ENCODE results near the gene LETMD1.
"Not testable (repeated sequence)": the region's sequence is repeated elsewhere in the genome, so short reads cannot be mapped to it uniquely, and the experiment has no call there.

The LETMD1 gene

DNA sequence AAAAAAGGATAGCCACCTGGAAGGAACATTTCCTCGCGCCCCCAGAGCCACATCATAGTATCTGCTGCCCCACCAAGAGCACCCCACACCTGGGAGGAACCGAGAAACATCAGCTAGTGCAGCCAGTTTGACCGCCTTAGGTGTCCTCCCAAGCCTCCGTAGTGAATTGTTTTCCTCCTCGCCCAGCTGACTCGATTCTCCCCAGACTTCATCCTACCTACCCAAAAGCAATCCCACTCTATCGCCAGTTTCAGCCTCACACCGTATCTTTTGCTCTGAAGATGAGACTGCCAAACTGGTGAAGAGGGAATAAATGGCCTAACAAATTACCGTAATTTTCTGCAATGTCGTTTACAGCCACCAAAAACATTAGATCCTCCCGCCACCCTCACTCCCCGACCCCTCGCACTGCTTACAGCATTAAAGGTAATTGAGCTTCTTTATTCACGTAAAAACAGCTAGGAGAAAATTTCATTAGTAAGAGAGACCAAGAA, 20.7 kb upstream of the LETMD1 start:
- DNase-seq: no peak

DNA sequence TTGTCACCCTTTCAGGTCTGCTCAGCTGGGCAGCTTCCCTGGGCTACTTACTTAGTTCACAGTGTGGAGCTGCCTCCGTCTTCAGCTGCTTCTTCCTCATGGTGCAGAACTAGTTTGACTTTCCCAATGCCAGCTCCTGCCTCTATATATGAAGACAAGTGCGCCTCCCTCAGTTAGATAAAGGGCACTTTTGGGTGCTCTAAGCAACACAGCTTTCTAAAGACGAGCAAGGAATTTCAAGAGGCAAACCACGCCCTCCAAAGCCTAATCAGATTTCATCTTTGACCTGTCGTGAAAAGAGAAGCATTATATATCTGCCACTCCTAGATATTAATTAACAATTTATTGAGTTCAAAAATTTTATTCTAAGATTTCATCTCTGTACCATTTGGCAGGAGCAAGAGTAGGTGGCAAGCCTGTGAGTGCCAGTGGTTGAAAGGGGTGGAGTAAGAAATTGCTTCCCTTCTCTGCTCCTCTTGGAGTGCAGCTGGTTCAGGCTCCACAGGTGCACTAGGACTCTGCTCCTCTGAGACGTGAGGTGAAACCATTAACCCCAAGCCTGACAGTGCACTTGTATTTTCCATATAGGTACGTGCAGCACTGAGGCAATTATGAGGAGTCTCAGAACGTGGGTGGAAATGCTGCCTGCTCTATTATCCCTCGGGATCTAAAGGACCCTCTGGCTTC, 19.9 kb upstream of the LETMD1 start:
- peak; percentile 5 for DNase-seq

DNA sequence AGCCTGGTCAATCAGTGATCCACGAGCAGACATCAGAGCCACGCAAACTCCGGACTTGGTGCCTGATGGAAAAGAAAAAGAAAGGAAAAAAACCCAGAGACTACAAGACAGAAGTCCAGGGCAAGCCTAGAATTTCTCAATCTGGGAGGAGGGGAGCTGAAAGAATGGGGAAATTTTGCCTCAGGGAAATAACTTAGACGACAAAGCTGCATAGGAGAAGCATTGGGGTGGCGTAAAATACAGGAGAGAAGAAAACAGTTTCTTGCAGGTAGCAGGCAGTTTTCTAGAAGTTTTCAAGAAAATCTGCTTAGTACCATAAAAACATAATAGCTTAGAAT, 19.3 kb upstream of the LETMD1 start:
- no peak for DNase-seq

DNA sequence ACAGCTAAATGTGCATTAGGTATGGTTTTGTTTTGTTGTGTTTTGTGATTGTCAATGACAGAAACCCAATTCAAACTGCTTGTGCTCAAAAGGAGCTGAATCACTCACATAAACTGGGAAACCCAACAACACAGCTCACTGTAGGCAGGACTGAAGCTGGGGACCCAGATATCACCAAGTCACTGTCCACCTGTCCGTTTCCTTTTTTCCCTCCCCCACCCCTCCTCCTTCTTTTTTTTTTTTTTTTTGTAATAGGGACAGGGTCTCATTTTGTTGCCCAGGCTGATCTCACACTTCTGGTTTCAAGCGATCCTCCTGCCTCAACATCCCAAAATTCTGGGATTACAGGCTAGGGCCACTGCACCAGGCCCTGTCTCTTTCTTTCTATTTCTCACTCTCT, 15.1 kb upstream of the LETMD1 start:
- DNase-seq: no peak

DNA sequence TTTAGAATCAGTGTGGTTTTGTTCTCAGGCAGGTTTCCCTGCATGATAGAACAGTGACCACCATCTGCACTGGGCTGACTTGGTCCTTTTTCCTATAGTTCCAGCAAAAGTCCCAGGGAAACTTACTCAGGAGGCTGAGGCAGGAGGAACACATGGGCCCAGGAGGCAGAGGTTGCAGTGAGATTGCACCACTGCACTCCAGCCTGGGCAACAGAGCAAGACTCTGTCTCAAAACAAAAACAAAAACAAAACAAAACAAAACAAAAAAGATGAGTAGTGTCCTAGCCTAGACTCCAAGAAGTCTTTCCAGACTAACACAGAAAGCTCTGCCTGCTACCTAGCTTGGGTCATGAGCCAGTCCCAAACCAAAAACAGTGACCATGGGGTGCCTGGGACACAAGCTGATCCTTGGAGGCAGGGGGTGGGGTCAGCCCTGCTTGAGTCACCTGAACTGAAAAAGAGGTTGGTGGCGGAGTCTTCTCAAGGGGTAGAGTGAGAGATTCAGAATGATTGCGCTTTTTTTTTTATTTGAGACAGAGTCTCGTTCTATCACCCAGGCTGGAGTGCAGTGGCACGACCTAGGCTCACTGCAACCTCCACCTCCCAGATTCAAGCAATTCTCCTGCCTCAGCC, 14.6 kb upstream of the LETMD1 start:
- no peak for DNase-seq

DNA sequence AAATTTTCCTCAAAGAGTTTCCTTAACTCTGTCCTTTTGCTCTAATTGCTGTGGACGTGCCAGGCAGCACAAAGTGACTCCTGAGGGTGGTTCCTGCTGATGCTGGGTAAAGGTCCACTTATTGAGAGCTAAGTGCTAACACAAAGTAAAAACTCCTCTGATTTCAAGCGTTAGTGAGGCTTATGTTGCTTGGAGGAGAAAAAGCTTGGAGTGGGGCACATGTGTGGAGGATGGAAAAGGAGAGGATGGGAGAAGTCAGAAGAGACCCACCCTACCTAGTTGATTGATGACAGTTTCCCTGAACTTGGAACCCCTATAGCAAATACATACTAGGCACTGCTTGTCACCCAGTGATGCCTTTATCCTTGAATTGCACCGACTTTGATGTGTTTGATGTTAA, 11.8 kb upstream of the LETMD1 start:
- DNase-seq: no peak

DNA sequence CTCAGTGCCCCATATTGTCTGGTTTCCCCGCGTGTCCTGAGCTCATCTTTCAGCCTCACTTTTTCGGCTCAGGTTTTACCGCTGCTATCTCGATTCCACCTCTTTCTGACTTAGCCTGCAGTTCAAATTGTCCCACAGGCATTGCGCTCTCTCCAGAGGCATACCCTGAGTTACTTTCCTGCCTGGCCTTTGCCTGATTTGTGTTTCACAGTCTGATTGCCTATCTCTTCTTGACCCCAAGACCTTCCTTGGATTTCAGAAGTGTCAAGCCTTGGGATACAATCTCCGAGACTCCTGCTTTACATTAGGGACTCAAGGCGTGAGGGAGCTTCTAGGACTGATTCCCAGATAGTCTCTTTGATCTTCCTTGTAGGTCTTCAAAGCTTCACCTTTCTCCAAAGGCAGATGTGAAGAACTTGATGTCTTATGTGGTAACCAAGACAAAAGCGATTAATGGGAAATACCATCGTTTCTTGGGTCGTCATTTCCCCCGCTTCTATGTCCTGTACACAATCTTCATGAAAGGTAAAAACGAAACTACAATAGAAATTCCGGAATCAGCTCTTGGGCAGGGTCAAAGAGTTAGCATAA, 629 bp downstream of the LETMD1 start:
- no peak for DNase-seq

DNA sequence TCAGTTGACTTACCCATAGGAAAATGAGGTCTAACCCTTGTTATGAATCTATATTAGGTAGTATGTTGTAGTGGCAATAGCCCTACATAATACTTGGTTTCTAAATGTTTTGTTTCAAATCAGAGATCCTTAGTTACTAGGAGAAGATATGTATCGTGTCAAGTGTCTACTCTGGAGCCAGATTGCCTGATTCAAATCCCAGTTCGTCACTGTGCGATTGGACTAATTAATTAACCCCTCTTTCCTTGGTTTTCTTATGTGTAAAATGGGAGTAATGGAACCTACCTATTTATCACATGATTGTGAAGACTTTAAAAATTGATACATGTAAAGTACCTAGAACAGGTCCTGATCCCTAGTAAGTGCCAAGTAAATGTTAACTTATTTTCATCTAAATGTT, 1.4 kb downstream of the LETMD1 start:
- no peak for DNase-seq

DNA sequence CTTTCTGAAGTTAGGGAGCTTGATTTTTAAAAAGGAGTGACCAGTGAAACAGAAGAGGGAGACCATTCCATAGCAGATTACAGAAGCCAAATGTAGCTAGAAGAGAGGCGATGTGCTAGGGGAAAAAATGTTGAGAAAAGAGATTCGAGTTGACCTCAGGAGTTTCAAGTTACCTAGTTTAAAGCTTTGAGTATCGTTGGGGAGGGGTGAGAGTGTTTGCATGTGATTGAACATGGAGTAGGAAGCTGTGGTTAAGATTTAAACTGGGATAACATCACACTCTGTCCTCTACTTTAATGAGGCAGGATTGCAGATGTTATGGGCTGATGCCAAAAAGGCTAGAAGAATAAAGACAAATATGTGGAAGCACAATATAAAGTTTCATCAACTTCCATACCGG, 3.7 kb downstream of the LETMD1 start:
- DNase-seq: no peak

DNA sequence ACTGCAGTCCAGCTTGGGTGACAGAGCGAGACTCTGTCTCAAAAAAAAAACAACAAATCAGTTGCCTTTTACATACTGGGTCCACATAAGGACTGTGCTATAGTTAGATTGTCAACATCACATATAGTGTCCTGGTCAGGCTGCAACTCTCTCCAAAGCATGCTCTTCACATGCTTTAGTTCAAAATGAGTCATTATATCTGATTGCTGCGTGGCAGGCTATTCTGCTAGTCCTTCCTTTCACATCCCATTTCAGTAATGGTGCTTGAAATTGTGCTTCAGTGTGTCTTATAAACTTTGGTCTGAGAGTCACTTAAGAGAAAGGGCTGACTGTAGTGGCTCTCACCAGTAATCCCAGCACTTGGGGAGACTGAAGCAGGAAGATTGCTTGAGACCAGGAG, 6.9 kb downstream of the LETMD1 start:
- no peak for DNase-seq

DNA sequence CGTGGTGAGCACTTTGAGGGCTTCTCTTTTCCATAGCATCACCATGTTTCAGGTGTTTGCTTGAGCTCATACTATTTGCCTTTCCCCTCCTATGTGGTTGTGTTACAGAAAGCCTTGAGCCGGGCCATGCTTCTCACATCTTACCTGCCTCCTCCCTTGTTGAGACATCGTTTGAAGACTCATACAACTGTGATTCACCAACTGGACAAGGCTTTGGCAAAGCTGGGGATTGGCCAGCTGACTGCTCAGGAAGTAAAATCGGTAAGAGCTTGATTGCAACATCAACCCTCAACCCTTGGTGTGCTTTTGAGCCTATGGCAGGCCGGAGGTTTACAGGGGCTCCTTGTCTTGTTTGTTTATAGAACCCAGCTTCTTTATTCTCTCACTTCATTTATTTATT, 8.1 kb downstream of the LETMD1 start:
- DNase-seq: no peak

DNA sequence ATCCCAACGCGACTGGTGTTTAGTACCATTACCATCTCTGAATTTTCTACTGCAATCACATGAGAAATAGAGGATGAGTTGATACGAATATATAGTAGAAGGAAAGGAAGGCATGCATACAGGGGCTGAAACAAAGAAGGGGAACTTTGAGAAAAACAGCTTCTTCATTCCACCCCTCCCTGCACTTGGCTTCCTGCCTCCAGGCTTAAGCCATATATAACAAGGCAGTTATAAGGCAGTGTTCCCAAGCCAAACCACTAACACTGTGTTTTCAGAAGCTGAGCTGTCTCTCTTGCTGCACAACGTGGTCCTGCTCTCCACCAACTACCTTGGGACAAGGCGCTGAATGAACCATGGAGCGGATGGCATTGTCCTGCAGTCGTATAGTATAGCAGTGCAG, 11.0 kb downstream of the LETMD1 start:
- DNase-seq: no peak

DNA sequence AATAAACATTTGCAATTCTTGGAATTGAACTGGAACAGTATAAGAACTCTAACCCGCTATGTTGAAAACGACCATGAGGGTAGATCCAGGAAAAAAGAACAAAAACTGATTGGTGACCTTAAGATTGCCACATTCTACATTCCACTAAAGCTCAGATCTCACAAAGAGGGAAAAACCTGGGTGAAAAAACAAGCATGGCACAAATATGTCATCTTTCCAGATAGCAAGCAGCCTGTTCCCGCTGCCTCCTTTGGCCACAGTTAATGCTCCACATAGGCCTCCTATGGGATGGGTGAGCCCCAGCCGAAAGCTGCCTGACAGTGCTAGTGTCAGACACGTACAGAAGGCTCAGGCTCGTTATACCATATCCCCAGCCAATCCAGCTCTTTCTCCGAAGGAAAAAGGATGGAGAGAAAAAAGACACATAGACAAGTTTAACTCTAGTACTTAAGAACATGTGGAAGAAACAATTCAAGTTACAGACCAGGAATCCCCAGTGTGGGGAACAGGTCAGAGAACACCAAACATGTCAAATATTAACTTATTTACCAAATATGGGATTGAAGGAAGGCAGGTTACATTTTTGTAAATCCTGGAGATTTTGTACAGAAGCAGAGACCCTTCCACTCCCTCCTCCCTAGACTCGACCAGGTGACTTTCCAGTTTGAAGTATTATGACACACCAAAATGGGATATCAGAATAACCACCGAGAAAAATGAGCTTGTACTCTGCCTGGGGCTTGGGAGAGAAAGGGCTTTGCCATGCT, 14.7 kb downstream of the LETMD1 start:
- no peak for DNase-seq

DNA sequence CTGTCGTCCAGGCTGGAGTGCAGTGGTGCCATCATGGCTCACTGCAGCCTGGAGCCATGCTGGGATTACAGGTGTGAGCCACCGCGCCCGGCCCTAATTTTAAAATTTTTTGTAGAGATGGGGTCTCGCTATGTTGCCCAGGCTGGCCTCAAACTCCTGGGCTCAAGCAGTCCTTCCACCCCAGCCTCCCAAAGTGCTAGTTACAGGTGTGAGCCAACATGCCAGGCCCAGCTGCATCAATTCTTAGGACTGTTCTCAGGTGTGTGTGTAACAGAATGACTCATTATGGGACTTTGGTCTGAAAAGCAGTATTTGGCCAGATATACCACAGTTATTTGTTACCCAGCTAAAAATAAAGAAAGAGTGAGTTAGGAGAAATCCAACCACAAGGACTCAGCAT, 17.4 kb downstream of the LETMD1 start:
- no peak for DNase-seq

DNA sequence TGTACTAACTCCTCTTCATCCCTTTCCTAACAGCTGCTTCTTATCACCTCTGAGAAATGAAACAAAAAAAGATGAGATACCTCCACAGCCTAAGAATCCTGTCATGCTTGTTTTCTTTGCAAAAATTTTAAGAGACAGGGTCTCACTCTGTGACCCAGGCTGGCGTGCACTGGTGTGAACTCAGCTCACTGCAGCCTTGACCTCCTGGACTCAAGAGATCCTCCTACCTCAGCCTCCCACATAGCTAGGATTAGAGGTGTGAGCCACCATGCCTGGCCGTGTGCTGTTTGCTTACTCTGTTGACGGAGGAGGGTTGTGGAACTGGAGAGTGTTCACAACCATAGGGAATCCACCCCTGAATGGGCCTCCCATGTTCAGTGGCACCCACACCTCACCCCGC, 19.1 kb downstream of the LETMD1 start:
- DNase-seq: no peak

DNA sequence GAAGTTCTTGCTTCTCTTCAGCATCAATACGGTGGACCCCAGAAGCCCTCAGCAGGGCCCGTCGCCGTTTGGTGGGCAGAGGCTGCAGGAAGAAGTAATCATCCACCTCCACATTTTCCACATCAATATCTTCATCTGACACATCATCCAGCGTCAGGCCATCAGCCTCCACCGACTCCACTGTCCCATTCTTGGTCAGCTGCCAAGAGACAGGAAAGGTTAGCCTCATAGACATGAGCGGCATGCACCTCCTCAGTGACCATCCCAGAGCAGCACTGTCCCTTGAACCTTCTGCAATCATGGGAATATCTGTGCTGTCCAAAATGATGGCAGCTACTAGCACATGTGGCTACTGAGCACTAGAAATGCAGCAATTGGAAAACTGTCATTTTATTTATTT, 19.6 kb downstream of the LETMD1 start:
- no peak for DNase-seq

DNA sequence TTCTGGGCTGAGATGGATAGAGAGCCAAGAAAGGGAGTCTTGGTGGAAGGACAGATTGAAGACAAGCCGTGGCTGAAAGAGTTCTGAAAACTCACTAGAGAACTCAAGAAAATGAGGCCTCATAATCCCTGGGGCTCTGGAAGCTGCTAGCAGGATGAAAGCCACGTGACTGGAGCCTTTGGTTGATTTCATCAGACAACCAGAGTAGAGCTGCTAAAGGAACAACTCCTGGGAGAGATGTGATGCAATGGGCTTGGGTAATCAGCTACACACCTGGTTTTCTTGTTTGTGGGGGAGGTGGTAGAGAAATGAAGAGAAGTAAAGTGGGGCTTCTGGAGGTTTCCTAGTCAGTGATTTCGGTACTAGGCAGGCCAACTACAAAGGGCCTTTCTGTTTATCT, 21.9 kb downstream of the LETMD1 start:
- DNase-seq: no peak

DNA sequence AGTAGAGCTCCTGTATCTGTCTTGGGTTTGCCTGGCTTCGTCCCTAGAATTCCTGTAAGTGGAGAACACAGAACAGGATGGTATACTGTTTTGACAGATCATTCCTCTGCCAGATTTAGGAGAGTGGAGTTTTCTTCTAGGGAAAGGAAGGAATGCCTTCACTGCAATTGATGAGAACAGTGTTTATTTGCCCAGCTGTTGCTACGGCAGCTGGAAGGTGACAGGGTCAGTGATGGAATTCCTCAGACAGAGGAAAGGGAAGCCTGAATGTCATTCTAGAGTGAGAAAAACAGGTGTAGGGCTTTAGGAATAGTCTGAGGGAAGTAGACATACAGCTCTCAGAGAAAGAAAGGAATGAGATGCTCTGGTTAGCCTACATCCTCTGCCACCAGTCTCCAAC, 23.5 kb downstream of the LETMD1 start:
- DNase-seq: no peak

DNA sequence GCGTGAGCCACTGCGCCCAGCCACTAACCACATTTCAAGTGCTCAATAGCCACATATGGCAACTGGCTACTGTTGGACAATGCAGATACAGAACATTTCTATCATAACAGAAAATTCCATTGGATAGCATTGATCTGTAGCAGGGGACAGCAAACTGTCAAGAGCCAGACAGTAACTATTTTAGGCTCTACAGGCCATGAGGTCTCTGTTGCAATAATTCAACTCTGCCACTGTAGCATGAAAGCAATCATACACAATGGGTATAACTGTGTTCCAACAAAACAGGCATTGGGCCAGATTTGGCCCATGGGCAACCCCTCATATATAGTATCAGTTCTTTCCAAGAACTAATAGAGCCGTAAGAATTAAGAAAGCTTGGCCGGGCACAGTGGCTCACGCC, 27.3 kb downstream of the LETMD1 start:
- DNase-seq: no peak

DNA sequence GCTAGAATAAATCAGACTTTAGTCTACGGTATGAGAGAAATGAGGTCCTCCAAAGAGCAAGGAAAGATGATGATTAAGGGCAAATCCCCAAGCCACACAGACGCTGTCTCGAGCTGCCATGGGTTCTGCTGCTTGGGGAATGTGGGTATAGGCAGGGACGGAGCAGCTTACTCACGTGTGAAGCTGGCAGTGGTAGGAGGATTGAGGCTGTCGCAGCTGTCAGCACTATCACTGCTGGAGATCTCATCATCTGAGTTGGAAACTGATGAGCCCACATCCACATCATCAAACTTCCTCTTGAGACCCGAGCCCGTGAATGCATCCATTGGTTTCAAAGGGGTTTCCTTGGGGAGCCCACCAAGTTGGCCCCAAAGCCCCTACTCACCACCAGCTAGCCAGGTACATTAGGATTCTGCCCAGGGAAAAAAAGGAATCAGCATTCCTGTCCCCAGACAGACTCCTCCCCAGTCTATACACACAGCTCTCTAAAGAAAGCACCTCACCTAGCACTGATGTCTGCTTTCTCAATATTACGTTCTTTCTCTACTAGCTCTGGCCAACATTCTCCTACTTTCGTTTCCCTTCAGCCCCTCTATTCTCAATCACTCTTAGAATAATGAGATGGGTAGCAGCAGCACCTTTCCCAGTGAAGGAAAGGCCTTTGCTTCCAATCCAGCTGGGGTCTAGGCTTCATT, 28.3 kb downstream of the LETMD1 start:
- no peak for DNase-seq

DNA sequence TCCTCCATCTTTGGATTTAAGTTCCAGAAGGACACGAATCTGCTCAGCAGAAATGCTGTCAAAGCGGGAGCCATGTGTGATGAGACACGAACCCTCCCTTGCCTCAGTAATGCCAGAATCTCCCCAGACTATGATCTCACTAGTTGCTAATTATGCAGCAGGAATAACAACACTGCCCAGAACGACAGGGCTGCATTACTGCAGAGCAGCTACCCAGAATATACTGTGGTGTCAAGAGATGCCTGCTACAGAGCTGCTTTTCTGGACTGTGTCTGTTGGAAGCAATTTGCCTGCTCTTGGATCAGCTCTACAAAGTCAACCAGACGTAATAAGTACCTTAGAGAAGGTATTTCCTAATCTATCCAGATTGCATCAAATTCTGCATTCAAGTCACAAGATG, 29.8 kb downstream of the LETMD1 start:
- no peak for DNase-seq

DNA sequence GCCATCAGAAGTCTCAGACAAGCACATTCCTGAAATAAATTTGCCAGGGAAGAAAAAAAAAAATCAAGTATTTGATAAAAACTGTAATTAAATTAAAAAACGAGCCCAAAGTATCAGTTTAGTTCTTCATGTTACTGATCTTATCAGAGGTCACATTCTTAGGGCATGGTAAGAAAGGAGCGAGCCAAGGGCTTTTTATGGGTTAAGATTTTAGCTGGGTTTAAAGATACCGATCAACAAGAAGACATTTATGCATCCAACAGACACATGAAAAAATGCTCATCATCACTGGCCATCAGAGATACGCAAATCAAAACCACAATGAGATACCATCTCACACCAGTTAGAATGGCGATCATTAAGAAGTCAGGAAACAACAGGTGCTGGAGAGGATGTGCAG, 30.2 kb downstream of the LETMD1 start:
- DNase-seq: not testable (repeated sequence)

DNA sequence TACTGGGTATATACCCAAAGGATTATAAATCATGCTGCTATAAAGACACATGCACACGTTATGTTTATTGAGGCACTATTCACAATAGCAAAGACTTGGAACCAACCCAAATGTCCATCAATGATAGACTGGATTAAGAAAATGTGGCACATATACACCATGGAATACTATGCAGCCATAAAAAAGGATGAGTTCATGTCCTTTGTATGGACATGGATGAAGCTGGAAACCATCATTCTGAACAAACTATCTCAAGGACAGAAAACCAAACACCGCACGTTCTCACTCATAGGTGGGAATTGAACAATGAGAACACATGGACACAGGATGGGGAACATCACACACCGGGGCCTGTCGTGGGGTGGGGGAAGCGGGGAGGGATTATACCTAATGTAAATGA, 30.7 kb downstream of the LETMD1 start:
- DNase-seq: not testable (repeated sequence)
